Activated CD8-positive, alpha-beta memory T cell treated with anti-CD3 and anti-CD28 coated beads, Interleukin-2, amount 50 U/mL, for 24 hours (primary cell): ENCODE results near the gene SOSTDC1.
"Not testable (repeated sequence)": the region's sequence is repeated elsewhere in the genome, so short reads cannot be mapped to it uniquely, and the experiment has no call there.

Experiments used
- DNase-seq: peaks from one replicate; pipeline ENCODE4 v3.0.0-alpha.2; 2020; ENCODE audit errors: extremely low read depth

Gene SOSTDC1

GRCh38 chr7:16465469-16466361, at the start of gene SOSTDC1:
Gene SOSTDC1 (minus strand): TSS chr7:16465738. CDS start chr7:16465668, 70 bp downstream.
- no peak for DNase-seq

- DNase-seq = no peak
Observed at GRCh38 chr7:16514729-16515128, 49.2 kb upstream of the SOSTDC1 start.

GRCh38 chr7:16514271-16514670, 48.7 kb upstream of the SOSTDC1 start:
- no peak for DNase-seq

- DNase-seq = no peak
Observed at GRCh38 chr7:16512097-16512496, 46.6 kb upstream of the SOSTDC1 start.

GRCh38 chr7:16511314-16511713, 45.8 kb upstream of the SOSTDC1 start:
- DNase-seq = no peak

- no peak for DNase-seq
Observed at GRCh38 chr7:16509829-16510228, 44.3 kb upstream of the SOSTDC1 start.

- not testable (repeated sequence) for DNase-seq
Observed at GRCh38 chr7:16506422-16506821, 40.9 kb upstream of the SOSTDC1 start.

GRCh38 chr7:16504019-16504418, 38.5 kb upstream of the SOSTDC1 start:
- DNase-seq = no peak

- DNase-seq = no peak
Observed at GRCh38 chr7:16502303-16502702, 36.8 kb upstream of the SOSTDC1 start.

GRCh38 chr7:16498122-16498521, 32.6 kb upstream of the SOSTDC1 start:
- no peak for DNase-seq

GRCh38 chr7:16494955-16495719, 29.6 kb upstream of the SOSTDC1 start:
- no peak for DNase-seq

GRCh38 chr7:16494551-16494950, 29.0 kb upstream of the SOSTDC1 start:
- DNase-seq = no peak

GRCh38 chr7:16493266-16493665, 27.7 kb upstream of the SOSTDC1 start:
- DNase-seq = no peak

- DNase-seq = no peak
Observed at GRCh38 chr7:16492513-16493062, 27.1 kb upstream of the SOSTDC1 start.

GRCh38 chr7:16491148-16491547, 25.6 kb upstream of the SOSTDC1 start:
- DNase-seq = no peak

GRCh38 chr7:16484453-16485158, 19.1 kb upstream of the SOSTDC1 start:
- no peak for DNase-seq

GRCh38 chr7:16479591-16479990, 14.1 kb upstream of the SOSTDC1 start:
- DNase-seq = no peak

- no peak for DNase-seq
Observed at GRCh38 chr7:16479161-16479560, 13.6 kb upstream of the SOSTDC1 start.

- no peak for DNase-seq
Observed at GRCh38 chr7:16471933-16472332, 6.4 kb upstream of the SOSTDC1 start.

- no peak for DNase-seq
Observed at GRCh38 chr7:16463949-16464715, 1.4 kb downstream of the SOSTDC1 start.

GRCh38 chr7:16463520-16463919, 2.0 kb downstream of the SOSTDC1 start:
- DNase-seq = no peak
